Measurements from ENCODE around the gene CYTH3. TPM values are rescaled to one million over a fixed set of nuclear protein-coding genes. Genes with fewer than 3 reads are reported as not detected.

Gene CYTH3
- total and polyA plus RNA-seq, 2 of the 4 experiments (the other 2 are of a cell fraction): 14.2 to 34.8 TPM

- Histone ChIP-seq H4K20me1 (ENCODE audit: insufficient read depth, low read length) (no peaks in the 10 kb centered on the region), H3K56ac (ENCODE audit: extremely low read depth, insufficient read depth, low read length) (no peak overlapping the region), H3K9me1 (ENCODE audit: insufficient read depth, low read length) (0 out of 2 replicates have a peak, but pooled peaks cover 3% of the 10 kb centered on the region), H4K8ac (ENCODE audit: low read depth in 2 of 2, low read length in 2 of 2) (no peak overlapping the region), H3K4ac (ENCODE audit: low read depth, low read length) (peak overlapping the region; percentile 45; the same call in 1 of the 2 replicates), H3K9ac (ENCODE audit: low read depth, low read length) (no peak overlapping the region), H3K27me3 (ENCODE audit: control insufficient read depth, insufficient read depth, low read length) (no peaks in the 10 kb centered on the region), H2BK120ac (ENCODE audit: low read depth, low read length) (peak overlapping the region; percentile 19), H3K4me1 (ENCODE audit: control insufficient read depth, insufficient read depth, low read length) (peaks cover 10% of the 10 kb centered on the region), H3K36me3 (ENCODE audit: control insufficient read depth, insufficient read depth, low read length) (no peaks in the 10 kb centered on the region), H3K14ac (replicated peaks; ENCODE audit: low read depth, low read length) (no peak overlapping the region), H2AK9ac (replicated peaks; ENCODE audit: low read depth, low read length, poor library complexity) (no peak overlapping the region), H2BK15ac (ENCODE audit: low read depth, low read length) (peak overlapping the region; percentile 27; the same call in 1 of the 3 replicates), H2AFZ (replicated peaks; ENCODE audit: low read length, poor library complexity) (peak overlapping the region; percentile 28), H4K91ac (ENCODE audit: insufficient read depth, low read depth, low read length) (0 out of 2 replicates have a peak overlapping the region, but pooled peaks have one; percentile 5), H3K23ac (ENCODE audit: low read depth, low read length) (no peak overlapping the region), H4K5ac (ENCODE audit: low read depth, low read length) (no peak overlapping the region), H2AK5ac (ENCODE audit: low read depth, low read length) (no peak overlapping the region), H3K4me3 (ENCODE audit: insufficient read depth, low read depth, low read length) (no peak overlapping the region), H3K4me2 (ENCODE audit: low read depth, low read length) (no peak overlapping the region), H2BK5ac (ENCODE audit: low read depth, low read length, poor library complexity, severe bottlenecking) (no peak overlapping the region), H3K27ac (ENCODE audit: insufficient read depth, low read length) (no peak overlapping the region), H3K79me1 (ENCODE audit: low read depth in 1 of 2, low read length in 2 of 2) (no peaks in the 10 kb centered on the region; a peak in 1 of 4 replicates), H3K18ac (ENCODE audit: low read depth, low read length) (no peak overlapping the region), H3K9me3 (ENCODE audit: control insufficient read depth, insufficient read depth, low read length) (no peaks in the 10 kb centered on the region), H2BK20ac (ENCODE audit: low read depth, low read length) (0 out of 2 replicates have a peak overlapping the region, but pooled peaks have one; percentile 25)
- no TSS peak for BruUV-seq (replicated peaks)
- no peak for DNase-seq
- in situ Hi-C loops (cut with MboI; ENCODE audit: low sequenced_read_pairs) (no loop called here), dilution Hi-C loops (cut with HindIII; ENCODE audit: low sequenced_read_pairs, unreplicated experiment) (no loop called here), intact Hi-C loops (cut with micrococcal nuclease) (no loop called here)
- WGBS, 2 experiments (ENCODE audit: extremely low coverage in 2 of 2, insufficient read length in 1 of 2): no CpG with 5 or more reads among the region's 8 CpGs
- TF ChIP-seq POLR2A (IDR thresholded peaks at IDR 0.05; ENCODE audit: low read depth, low read length): no peak
- no peak for TF ChIP-seq RAD21 (IDR thresholded peaks at IDR 0.05; ENCODE audit: low read length)
- no peak for TF ChIP-seq ELK1 (IDR thresholded peaks at IDR 0.05; ENCODE audit: borderline replicate concordance, low read depth, low read length)
- TF ChIP-seq FOS (IDR thresholded peaks at IDR 0.05; ENCODE audit: low read depth, low read length): no peak
- no peak for TF ChIP-seq NFE2L2 (IDR thresholded peaks at IDR 0.05; ENCODE audit: low read depth, low read length)
- no peak for TF ChIP-seq CTCF (conservative IDR thresholded peaks at IDR 0.05; ENCODE audit: low read depth, low read length)
- no peak for TF ChIP-seq MXI1 (IDR thresholded peaks at IDR 0.05; ENCODE audit: borderline replicate concordance, low read depth, low read length)
- no peak for TF ChIP-seq MAFK (IDR thresholded peaks at IDR 0.05; ENCODE audit: low read depth, low read length)
- TF ChIP-seq CEBPB (IDR thresholded peaks at IDR 0.05; ENCODE audit: low read depth, low read length): no peak
- no peak for TF ChIP-seq CHD1 (IDR thresholded peaks at IDR 0.05; ENCODE audit: low read depth, low read length)
- TF ChIP-seq RCOR1 (IDR thresholded peaks at IDR 0.05; ENCODE audit: insufficient replicate concordance, low read length): no peak
- TF ChIP-seq BHLHE40 (IDR thresholded peaks at IDR 0.05; ENCODE audit: low read depth, low read length): no peak
- POLR2A ChIA-PET (ENCODE audit: unreplicated experiment): no interaction called here
- ATAC-seq (ENCODE audit: low read depth): no peak
- CTCF ChIA-PET: interaction anchor here (1.4 kb wide), 1 partner anchor 32 kb away, joined by 3 read pairs; no protein-coding TSS in a partner anchor
Measured at GRCh38 chr7:6286486-6286885, 14.1 kb upstream of the CYTH3 start.
